Measurements from ENCODE around the gene OBI1. TPM values are rescaled to one million over a fixed set of nuclear protein-coding genes. Genes with fewer than 3 reads are reported as not detected.

Gene OBI1
- total RNA-seq, 2 donors from 2014 or later, result 16.7 to 28.6 TPM

DNA sequence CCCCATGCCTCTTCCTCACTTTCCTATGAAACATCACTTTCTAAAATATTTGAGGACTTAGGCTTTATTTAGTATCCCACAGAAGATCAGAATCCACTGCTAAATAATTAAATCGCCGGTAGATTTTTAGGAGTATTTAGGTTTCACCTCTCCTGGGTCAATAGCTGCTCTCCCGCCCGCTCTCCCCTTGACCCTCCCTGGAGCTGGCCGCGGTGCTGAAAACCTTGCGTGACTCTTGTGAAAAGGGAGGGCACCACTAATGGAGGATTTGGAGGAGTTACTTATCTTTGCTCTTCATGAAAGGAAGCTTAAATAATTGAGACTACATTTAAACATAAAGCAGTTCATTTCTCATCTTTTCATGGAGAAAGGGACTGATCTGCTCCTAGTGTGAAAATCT is 69.7 kb downstream of the OBI1 start:
- Histone ChIP-seq H3K4me3 (ENCODE audit: low read length) (no peak overlapping the region), H3K36me3 (ENCODE audit: control insufficient read depth, insufficient read depth, low read length) (no peaks in the 10 kb centered on the region), H3K27ac (ENCODE audit: low read depth, low read length) (no peak overlapping the region), H3K27me3 (ENCODE audit: control insufficient read depth, insufficient read depth, low read length, poor library complexity, severe bottlenecking) (peaks cover 88% of the 10 kb centered on the region), H3K9me3 (ENCODE audit: control insufficient read depth, low read length) (no peaks in the 10 kb centered on the region), H3K9ac (ENCODE audit: extremely low read depth, low read length, poor library complexity, severe bottlenecking) (no peak overlapping the region), H3K4me1 (ENCODE audit: control insufficient read depth, insufficient read depth, low read length) (peaks cover 4% of the 10 kb centered on the region)
- H3K27ac Mint-ChIP-seq, result no peak overlapping the region
- H3K36me3 Mint-ChIP-seq (ENCODE audit: low read depth), result no peaks in the 10 kb centered on the region
- peaks cover 95% of the 10 kb centered on the region for H3K27me3 Mint-ChIP-seq (ENCODE audit: insufficient read depth)
- no peak overlapping the region for H3K4me3 Mint-ChIP-seq
- no peaks in the 10 kb centered on the region for H3K9me3 Mint-ChIP-seq
- 0 to 5% methylated on average over 4 to 7 of the region's 7 CpGs for WGBS, 2 experiments (ENCODE audit: insufficient coverage in 1 of 2, insufficient read length in 1 of 2)
- H3K4me1 Mint-ChIP-seq, result peaks cover 10% of the 10 kb centered on the region
- TF ChIP-seq, protein P1, sequence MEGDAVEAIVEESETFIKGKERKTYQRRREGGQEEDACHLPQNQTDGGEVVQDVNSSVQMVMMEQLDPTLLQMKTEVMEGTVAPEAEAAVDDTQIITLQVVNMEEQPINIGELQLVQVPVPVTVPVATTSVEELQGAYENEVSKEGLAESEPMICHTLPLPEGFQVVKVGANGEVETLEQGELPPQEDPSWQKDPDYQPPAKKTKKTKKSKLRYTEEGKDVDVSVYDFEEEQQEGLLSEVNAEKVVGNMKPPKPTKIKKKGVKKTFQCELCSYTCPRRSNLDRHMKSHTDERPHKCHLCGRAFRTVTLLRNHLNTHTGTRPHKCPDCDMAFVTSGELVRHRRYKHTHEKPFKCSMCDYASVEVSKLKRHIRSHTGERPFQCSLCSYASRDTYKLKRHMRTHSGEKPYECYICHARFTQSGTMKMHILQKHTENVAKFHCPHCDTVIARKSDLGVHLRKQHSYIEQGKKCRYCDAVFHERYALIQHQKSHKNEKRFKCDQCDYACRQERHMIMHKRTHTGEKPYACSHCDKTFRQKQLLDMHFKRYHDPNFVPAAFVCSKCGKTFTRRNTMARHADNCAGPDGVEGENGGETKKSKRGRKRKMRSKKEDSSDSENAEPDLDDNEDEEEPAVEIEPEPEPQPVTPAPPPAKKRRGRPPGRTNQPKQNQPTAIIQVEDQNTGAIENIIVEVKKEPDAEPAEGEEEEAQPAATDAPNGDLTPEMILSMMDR (conservative IDR thresholded peaks at IDR 0.05), result no peak
- peak; percentile 95 for DNase-seq

DNA sequence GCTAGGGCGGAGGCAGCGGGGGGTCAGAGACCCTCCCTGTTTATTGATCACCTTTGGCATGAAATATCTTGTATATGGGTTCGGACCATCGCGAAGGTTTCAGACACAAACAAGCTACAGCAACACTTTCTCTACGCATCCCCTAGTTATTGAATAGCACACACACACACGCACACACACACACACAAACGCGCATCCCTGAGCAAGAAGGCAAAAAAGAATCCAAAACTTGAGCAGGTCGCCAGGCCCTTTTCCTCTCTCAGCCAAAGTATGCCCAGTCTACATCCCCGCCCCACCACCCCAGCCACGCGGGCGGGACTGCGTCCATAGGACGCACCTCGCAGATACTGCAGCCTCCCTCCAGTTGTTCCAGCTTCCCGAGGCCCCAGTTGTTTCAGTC is 71.6 kb downstream of the OBI1 start:
- Mint-ChIP-seq H3K9me3 (no peaks in the 10 kb centered on the region), H3K4me3 (no peak overlapping the region), H3K27ac (no peak overlapping the region), H3K4me1 (peaks cover 2% of the 10 kb centered on the region), H3K27me3 (ENCODE audit: insufficient read depth) (peaks cover 82% of the 10 kb centered on the region), H3K36me3 (ENCODE audit: low read depth) (no peaks in the 10 kb centered on the region)
- H3K4me1 ChIP-seq (ENCODE audit: control insufficient read depth, insufficient read depth, low read length), result no peaks in the 10 kb centered on the region
- no peaks in the 10 kb centered on the region for H3K36me3 ChIP-seq (ENCODE audit: control insufficient read depth, insufficient read depth, low read length)
- peaks cover 70% of the 10 kb centered on the region for H3K27me3 ChIP-seq (ENCODE audit: control insufficient read depth, insufficient read depth, low read length, poor library complexity, severe bottlenecking)
- WGBS, 2 experiments (ENCODE audit: insufficient coverage in 1 of 2, insufficient read length in 1 of 2), result 21% methylated on average over 18 of the region's 18 CpGs; no CpG with 5 or more reads in 1 of the 2 experiments
- H3K4me3 ChIP-seq (ENCODE audit: low read length), result no peak overlapping the region
- H3K27ac ChIP-seq (ENCODE audit: low read depth, low read length), result no peak overlapping the region
- TF ChIP-seq, protein P1 (conservative IDR thresholded peaks at IDR 0.05), result no peak
- DNase-seq, result no peak
- no peak overlapping the region for H3K9ac ChIP-seq (ENCODE audit: extremely low read depth, low read length, poor library complexity, severe bottlenecking)
- no peaks in the 10 kb centered on the region for H3K9me3 ChIP-seq (ENCODE audit: control insufficient read depth, low read length)

- H3K9ac ChIP-seq (ENCODE audit: extremely low read depth, low read length, poor library complexity, severe bottlenecking), result no peak overlapping the region
- WGBS, 2 experiments (ENCODE audit: insufficient coverage in 1 of 2, insufficient read length in 1 of 2), result 7% methylated on average over 5 to 19 of the region's 21 CpGs
Measured at GRCh38 chr13:78586706-78587105, 72.2 kb downstream of the OBI1 start.

More at GRCh38 chr13:78586706-78587105, 72.2 kb downstream of the OBI1 start:
- TF ChIP-seq, protein P1 (conservative IDR thresholded peaks at IDR 0.05), result peak; percentile 94
- no peaks in the 10 kb centered on the region for H3K36me3 Mint-ChIP-seq (ENCODE audit: low read depth)
- H3K27me3 ChIP-seq (ENCODE audit: control insufficient read depth, insufficient read depth, low read length, poor library complexity, severe bottlenecking), result peaks cover 65% of the 10 kb centered on the region
- no peak overlapping the region for H3K4me3 Mint-ChIP-seq
- peaks cover 2% of the 10 kb centered on the region for H3K4me1 Mint-ChIP-seq
- no peaks in the 10 kb centered on the region for H3K9me3 Mint-ChIP-seq
- no peaks in the 10 kb centered on the region for H3K9me3 ChIP-seq (ENCODE audit: control insufficient read depth, low read length)
- DNase-seq, result peak; percentile 92
- peaks cover 77% of the 10 kb centered on the region for H3K27me3 Mint-ChIP-seq (ENCODE audit: insufficient read depth)
- no peak overlapping the region for H3K27ac Mint-ChIP-seq
- H3K27ac ChIP-seq (ENCODE audit: low read depth, low read length), result no peak overlapping the region
- no peak overlapping the region for H3K4me3 ChIP-seq (ENCODE audit: low read length)
- no peaks in the 10 kb centered on the region for H3K36me3 ChIP-seq (ENCODE audit: control insufficient read depth, insufficient read depth, low read length)
- H3K4me1 ChIP-seq (ENCODE audit: control insufficient read depth, insufficient read depth, low read length), result no peaks in the 10 kb centered on the region

Measured in endodermal cell (in vitro differentiated cells).